ENCODE results near the gene GTF2A1. TPM values are rescaled to one million over a fixed set of nuclear protein-coding genes. Genes with fewer than 3 reads are reported as not detected.

Gene GTF2A1
- total RNA-seq, 1 experiment from 2014 or later, result 54.3 TPM

DNA sequence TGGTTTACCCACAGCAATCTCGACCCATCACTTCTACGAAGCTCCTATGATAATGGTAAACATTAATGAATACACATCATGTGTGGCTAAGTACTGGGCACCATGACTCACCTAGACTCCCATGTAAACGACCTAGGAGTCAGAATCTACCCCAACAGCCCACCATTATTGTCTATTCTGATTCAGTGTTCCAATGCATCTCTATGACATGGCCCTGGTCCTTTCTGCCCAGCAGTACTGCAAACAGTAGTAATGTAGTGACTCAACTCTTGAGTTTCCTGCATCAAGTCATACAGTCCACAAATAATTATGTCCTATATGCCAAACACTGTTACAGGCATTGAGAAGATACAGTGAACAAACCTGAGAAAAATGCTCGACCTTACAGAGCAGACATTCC is 14.6 kb downstream of the GTF2A1 start:
- ChIA-PET POLR2A (ENCODE audit: low non-redundant PET) (no interaction called here), CTCF (no interaction called here)
- Histone ChIP-seq H3K9me3 (ENCODE audit: low read depth, low read length, poor library complexity, severe bottlenecking) (no peaks in the 10 kb centered on the region), H3K36me3 (ENCODE audit: insufficient read depth, low read length, poor library complexity, severe bottlenecking) (peaks cover 46% of the 10 kb centered on the region), H3K4me1 (ENCODE audit: insufficient read depth, low read length, poor library complexity, severe bottlenecking) (peaks cover 9% of the 10 kb centered on the region), H3K4me3 (ENCODE audit: low read depth, low read length, poor library complexity, severe bottlenecking) (no peak overlapping the region), H3K27ac (ENCODE audit: low read depth, low read length, poor library complexity, severe bottlenecking) (no peak overlapping the region), H3K27me3 (replicated peaks; ENCODE audit: insufficient read depth, low read depth, low read length, poor library complexity) (no peaks in the 10 kb centered on the region)
- TF ChIP-seq EZH2 (IDR thresholded peaks at IDR 0.05; ENCODE audit: borderline replicate concordance, low read depth, low read length, poor library complexity, severe bottlenecking) (no peak), CTCF (conservative IDR thresholded peaks at IDR 0.05; ENCODE audit: low read depth, low read length) (no peak)
- no peak for DNase-seq (ENCODE audit: low spot score)
- intact Hi-C loops (cut with micrococcal nuclease; ENCODE audit: unreplicated experiment), result no loop called here
- BruUV-seq (replicated peaks), result no TSS peak

- Histone ChIP-seq H3K27me3 (replicated peaks; ENCODE audit: insufficient read depth, low read depth, low read length, poor library complexity) (no peaks in the 10 kb centered on the region), H3K4me3 (ENCODE audit: low read depth, low read length, poor library complexity, severe bottlenecking) (no peak overlapping the region), H3K36me3 (ENCODE audit: insufficient read depth, low read length, poor library complexity, severe bottlenecking) (peaks cover 46% of the 10 kb centered on the region), H3K4me1 (ENCODE audit: insufficient read depth, low read length, poor library complexity, severe bottlenecking) (peaks cover 9% of the 10 kb centered on the region), H3K27ac (ENCODE audit: low read depth, low read length, poor library complexity, severe bottlenecking) (no peak overlapping the region), H3K9me3 (ENCODE audit: low read depth, low read length, poor library complexity, severe bottlenecking) (no peaks in the 10 kb centered on the region)
- no peak for DNase-seq (ENCODE audit: low spot score)
- POLR2A ChIA-PET (ENCODE audit: low non-redundant PET), result no interaction called here
- CTCF ChIA-PET, result no interaction called here
- intact Hi-C loops (cut with micrococcal nuclease; ENCODE audit: unreplicated experiment), result no loop called here
- BruUV-seq (replicated peaks), result no TSS peak
- TF ChIP-seq CTCF (conservative IDR thresholded peaks at IDR 0.05; ENCODE audit: low read depth, low read length), result no peak
- no peak for TF ChIP-seq EZH2 (IDR thresholded peaks at IDR 0.05; ENCODE audit: borderline replicate concordance, low read depth, low read length, poor library complexity, severe bottlenecking)
Observed at GRCh38 chr14:81205639-81206038, 15.1 kb downstream of the GTF2A1 start.

DNA sequence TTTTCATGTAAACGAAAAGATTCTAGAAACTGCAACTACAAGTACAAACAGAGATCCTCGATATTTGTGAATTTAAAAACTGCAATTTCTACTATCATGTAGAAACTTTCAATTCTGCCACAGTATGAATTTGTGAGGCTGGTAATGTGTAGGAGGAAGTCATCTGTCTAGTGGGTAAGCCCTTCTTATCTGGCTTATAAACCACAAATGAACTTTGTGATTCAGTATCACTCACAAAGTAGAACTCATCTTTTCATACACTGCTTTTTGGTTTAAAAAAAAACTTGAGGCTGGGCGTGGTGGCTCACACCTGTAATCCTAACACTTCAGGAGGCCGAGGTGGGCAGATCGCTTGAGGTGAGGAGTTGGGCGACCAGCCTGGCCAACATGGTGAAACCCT is 20.7 kb downstream of the GTF2A1 start:
- POLR2A ChIA-PET (ENCODE audit: low non-redundant PET), result no interaction called here
- peaks cover 46% of the 10 kb centered on the region for H3K36me3 ChIP-seq (ENCODE audit: insufficient read depth, low read length, poor library complexity, severe bottlenecking)

More for the DNA sequence above, 20.7 kb downstream of the GTF2A1 start:
- DNase-seq (ENCODE audit: low spot score), result no peak
- BruUV-seq (replicated peaks), result no TSS peak
- Histone ChIP-seq H3K27ac (ENCODE audit: low read depth, low read length, poor library complexity, severe bottlenecking) (no peak overlapping the region), H3K9me3 (ENCODE audit: low read depth, low read length, poor library complexity, severe bottlenecking) (no peaks in the 10 kb centered on the region), H3K27me3 (replicated peaks; ENCODE audit: insufficient read depth, low read depth, low read length, poor library complexity) (no peaks in the 10 kb centered on the region), H3K4me3 (ENCODE audit: low read depth, low read length, poor library complexity, severe bottlenecking) (no peak overlapping the region), H3K4me1 (ENCODE audit: insufficient read depth, low read length, poor library complexity, severe bottlenecking) (no peaks in the 10 kb centered on the region)
- CTCF ChIA-PET, result interaction anchor here (0.7 kb wide), 1 partner anchor 39 kb away, joined by 3 read pairs; no protein-coding TSS in a partner anchor
- TF ChIP-seq CTCF (conservative IDR thresholded peaks at IDR 0.05; ENCODE audit: low read depth, low read length), result no peak
- TF ChIP-seq EZH2 (IDR thresholded peaks at IDR 0.05; ENCODE audit: borderline replicate concordance, low read depth, low read length, poor library complexity, severe bottlenecking), result no peak
- intact Hi-C loops (cut with micrococcal nuclease; ENCODE audit: unreplicated experiment), result no loop called here
